OCI-LY3 (cell line): ENCODE data around the gene GRIK4.

ENCODE experiments used
- H2AFZ ChIP-seq: fragments of 200-600, 300-600 bp; shearing (Covaris generic); 2 replicates; pipeline ENCODE4 v1.6.0; 2014; ENCODE audit warnings: antibody characterized with exemption, low read depth, low read length
- H3K27ac ChIP-seq: fragments of 200-600, 300-600 bp; sonication (generic); 2 replicates; pipeline ENCODE4 v1.5.1; 2014; ENCODE audit warnings: mild to moderate bottlenecking, low read length, moderate library complexity, mixed read lengths
- H3K27me3 ChIP-seq: fragments of 200-600, 300-600 bp; sonication (generic); 2 replicates; pipeline ENCODE4 v1.6.1; 2014; ENCODE audit warnings: low read depth, low read length, mixed read lengths
- H3K36me3 ChIP-seq: fragments of 200-600, 300-600 bp; sonication (generic); replicated peaks from 2 replicates; pipeline ENCODE3; 2014; ENCODE audit warnings: low read depth, low read length, mixed read lengths
- H3K4me1 ChIP-seq: fragments of 300-600, 200-600 bp; sonication (generic); 2 replicates; pipeline ENCODE4 v1.6.1; 2014; ENCODE audit warnings: low read length, mixed read lengths
- H3K4me2 ChIP-seq: fragments of 200-600, 300-600 bp; sonication (generic); 2 replicates; pipeline ENCODE4 v1.6.1; 2014; ENCODE audit warnings: low read length, mixed read lengths
- H3K4me3 ChIP-seq: fragments of 300-600, 200-600 bp; sonication (generic); 2 replicates; pipeline ENCODE4 v1.5.1; 2014; ENCODE audit warnings: antibody characterized with exemption, mild to moderate bottlenecking, low read length, moderate library complexity
- H3K79me2 ChIP-seq: fragments of 300-600, 200-600 bp; shearing (Covaris generic); 2 replicates; pipeline ENCODE4 v1.6.1; 2014; ENCODE audit warnings: mild to moderate bottlenecking, low read length, mixed read lengths
- H3K9ac ChIP-seq: fragments of 300-600, 200-600 bp; shearing (Covaris generic); 2 replicates; pipeline ENCODE4 v1.6.0; 2014; ENCODE audit warnings: mild to moderate bottlenecking, low read length, moderate library complexity
- H3K9me3 ChIP-seq: fragments of 200-600, 300-600 bp; shearing (Covaris generic); 2 replicates; pipeline ENCODE4 v1.6.1; 2014; ENCODE audit warnings: low read length, mixed read lengths; ENCODE audit not compliant: insufficient read depth
- H4K20me1 ChIP-seq: fragments of 200-600, 300-600 bp; sonication (generic); 2 replicates; pipeline ENCODE4 v1.6.1; 2016; ENCODE audit warnings: low read length, mixed read lengths; ENCODE audit not compliant: insufficient read depth
- EZH2phosphoT487 ChIP-seq: fragments of 200-600 bp; shearing (Covaris generic); IDR thresholded peaks from 2 replicates; pipeline ENCODE4 v1.6.1; 2018; ENCODE audit warnings: antibody characterized with exemption, mixed run types, low read depth
- TF ChIP-seq, protein P1 (sequence below): fragments of 200-600, 300-600 bp; sonication (generic); IDR thresholded peaks from 2 replicates; pipeline ENCODE4 v1.5.1; 2014; ENCODE audit warnings: antibody characterized with exemption, low read length, low read depth

GRIK4 gene

DNA sequence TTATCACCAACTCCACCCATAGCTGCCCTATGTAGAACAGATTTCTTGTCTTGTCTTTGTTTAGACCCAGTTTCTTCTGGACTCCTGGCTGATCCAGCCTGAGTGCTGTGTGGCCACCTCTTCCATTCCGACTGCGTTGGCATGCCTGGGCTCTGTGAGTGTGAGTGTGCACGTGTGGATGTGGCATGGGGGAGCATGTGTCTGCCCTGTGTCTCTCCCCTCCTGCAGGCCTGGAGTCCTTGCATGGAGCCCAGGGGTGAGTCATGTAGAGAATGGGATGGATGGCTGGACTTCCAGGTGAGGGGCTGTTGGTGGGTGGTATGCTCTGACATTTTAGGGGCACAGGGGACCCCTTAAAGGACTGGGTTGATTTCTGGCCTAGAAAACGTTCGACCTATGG lies 194.7 kb downstream of the GRIK4 start:
- no peak for TF ChIP-seq EZH2phosphoT487
- TF ChIP-seq, protein P1, sequence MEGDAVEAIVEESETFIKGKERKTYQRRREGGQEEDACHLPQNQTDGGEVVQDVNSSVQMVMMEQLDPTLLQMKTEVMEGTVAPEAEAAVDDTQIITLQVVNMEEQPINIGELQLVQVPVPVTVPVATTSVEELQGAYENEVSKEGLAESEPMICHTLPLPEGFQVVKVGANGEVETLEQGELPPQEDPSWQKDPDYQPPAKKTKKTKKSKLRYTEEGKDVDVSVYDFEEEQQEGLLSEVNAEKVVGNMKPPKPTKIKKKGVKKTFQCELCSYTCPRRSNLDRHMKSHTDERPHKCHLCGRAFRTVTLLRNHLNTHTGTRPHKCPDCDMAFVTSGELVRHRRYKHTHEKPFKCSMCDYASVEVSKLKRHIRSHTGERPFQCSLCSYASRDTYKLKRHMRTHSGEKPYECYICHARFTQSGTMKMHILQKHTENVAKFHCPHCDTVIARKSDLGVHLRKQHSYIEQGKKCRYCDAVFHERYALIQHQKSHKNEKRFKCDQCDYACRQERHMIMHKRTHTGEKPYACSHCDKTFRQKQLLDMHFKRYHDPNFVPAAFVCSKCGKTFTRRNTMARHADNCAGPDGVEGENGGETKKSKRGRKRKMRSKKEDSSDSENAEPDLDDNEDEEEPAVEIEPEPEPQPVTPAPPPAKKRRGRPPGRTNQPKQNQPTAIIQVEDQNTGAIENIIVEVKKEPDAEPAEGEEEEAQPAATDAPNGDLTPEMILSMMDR = no peak
- Histone ChIP-seq H3K4me1 (peaks cover 35% of the 10 kb centered on the region), H2AFZ (no peak overlapping the region), H3K4me2 (no peak overlapping the region), H4K20me1 (no peaks in the 10 kb centered on the region), H3K9me3 (no peaks in the 10 kb centered on the region), H3K27ac (no peak overlapping the region), H3K27me3 (peaks cover 30% of the 10 kb centered on the region), H3K4me3 (no peak overlapping the region), H3K36me3 (no peaks in the 10 kb centered on the region), H3K79me2 (no peaks in the 10 kb centered on the region), H3K9ac (no peak overlapping the region)

DNA sequence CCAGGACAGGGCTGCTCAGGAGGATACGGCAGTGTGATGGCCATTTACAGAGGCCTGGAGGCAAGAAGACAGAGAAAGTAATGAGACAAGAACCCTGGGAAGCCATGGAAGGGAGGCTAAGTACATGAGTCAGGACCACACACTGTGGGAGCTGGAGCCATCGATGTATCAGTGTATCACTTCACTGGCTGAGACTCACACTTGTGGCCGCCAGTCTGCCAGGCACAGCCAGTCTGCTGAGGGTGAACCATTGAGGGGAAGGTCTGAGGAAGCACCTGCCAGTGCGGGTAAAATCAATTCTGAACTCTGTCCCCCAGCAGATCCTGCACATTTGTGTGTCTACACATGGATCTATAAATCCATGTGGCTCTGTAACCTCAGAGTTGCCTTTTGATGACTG lies 195.6 kb downstream of the GRIK4 start:
- no peaks in the 10 kb centered on the region for H3K9me3 ChIP-seq
- H3K4me3 ChIP-seq = no peak overlapping the region
- no peaks in the 10 kb centered on the region for H3K36me3 ChIP-seq
- peaks cover 36% of the 10 kb centered on the region for H3K27me3 ChIP-seq
- peaks cover 35% of the 10 kb centered on the region for H3K4me1 ChIP-seq
- H3K27ac ChIP-seq = no peak overlapping the region
- TF ChIP-seq, protein P1 = no peak
- TF ChIP-seq EZH2phosphoT487 = no peak
- H2AFZ ChIP-seq = no peak overlapping the region
- H3K4me2 ChIP-seq = no peak overlapping the region
- no peaks in the 10 kb centered on the region for H3K79me2 ChIP-seq
- H3K9ac ChIP-seq = no peak overlapping the region
- H4K20me1 ChIP-seq = no peaks in the 10 kb centered on the region

DNA sequence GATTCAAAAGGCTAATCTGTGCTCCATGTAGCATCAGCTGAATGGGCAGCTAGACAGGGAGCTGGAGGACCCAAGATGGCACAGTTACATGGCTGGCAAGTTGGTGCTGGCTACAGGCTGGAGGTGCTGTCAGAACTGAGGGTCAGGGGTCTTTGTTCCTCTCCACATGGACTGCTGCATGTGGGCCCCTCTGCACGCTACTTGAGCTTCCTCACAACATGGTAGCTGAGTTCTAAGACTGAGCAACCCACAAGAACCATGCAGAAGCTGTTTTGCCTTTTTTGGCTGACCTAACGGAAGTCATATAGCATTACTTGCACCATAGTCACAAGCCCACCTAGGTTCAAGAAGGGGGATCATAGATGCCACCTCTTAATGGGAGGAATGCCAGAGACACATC lies 196.1 kb downstream of the GRIK4 start:
- Histone ChIP-seq H3K36me3 (no peaks in the 10 kb centered on the region), H3K9me3 (no peaks in the 10 kb centered on the region), H2AFZ (no peak overlapping the region), H4K20me1 (no peaks in the 10 kb centered on the region), H3K4me2 (no peak overlapping the region), H3K27me3 (peaks cover 37% of the 10 kb centered on the region), H3K4me3 (no peak overlapping the region), H3K9ac (no peak overlapping the region), H3K27ac (no peak overlapping the region), H3K79me2 (no peaks in the 10 kb centered on the region), H3K4me1 (peaks cover 29% of the 10 kb centered on the region)
- TF ChIP-seq, protein P1 = no peak
- TF ChIP-seq EZH2phosphoT487 = no peak

DNA sequence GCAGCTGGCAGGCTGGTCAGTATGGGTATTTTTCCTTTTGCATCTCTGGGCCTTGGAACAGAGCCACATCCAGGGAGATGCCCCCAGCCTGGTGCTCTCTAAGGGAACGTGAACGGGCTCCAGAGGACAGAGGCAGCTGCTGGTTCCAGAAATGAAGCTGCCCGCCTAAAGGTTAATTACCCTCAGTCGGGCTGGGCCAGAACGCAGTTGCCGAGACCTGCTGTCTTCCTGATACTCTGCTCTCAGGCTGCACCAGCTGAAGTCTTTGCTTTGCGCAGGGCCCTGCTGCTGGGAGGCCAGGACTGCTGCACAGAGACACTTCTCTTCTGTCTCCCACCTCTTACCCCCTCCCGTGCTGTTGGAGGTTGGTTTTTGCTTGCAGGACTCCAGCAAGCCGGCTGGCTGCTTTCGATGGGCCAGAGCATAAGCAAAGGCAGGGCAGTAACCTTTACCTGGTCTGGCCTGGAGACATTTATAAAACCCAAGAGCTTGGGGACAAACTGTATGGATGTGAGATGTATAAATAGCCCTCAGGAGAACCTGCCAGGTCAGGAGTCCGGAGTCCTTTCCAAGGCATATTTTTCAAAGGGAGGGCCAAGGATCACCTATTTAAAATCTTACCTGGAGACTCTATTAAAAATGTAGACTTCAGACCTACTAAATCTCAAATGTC lies 197.1 kb downstream of the GRIK4 start:
- no peaks in the 10 kb centered on the region for H3K36me3 ChIP-seq
- no peak overlapping the region for H3K4me3 ChIP-seq
- H3K9me3 ChIP-seq = no peaks in the 10 kb centered on the region
- no peak overlapping the region for H3K4me2 ChIP-seq
- H3K9ac ChIP-seq = no peak overlapping the region
- no peak for TF ChIP-seq EZH2phosphoT487
- H3K79me2 ChIP-seq = no peaks in the 10 kb centered on the region
- no peak overlapping the region for H2AFZ ChIP-seq
- no peaks in the 10 kb centered on the region for H4K20me1 ChIP-seq
- peaks cover 43% of the 10 kb centered on the region for H3K27me3 ChIP-seq
- H3K4me1 ChIP-seq = peaks cover 19% of the 10 kb centered on the region
- H3K27ac ChIP-seq = no peak overlapping the region
